HepG2 (cell line): ENCODE results near the gene RNF208. TPM values are rescaled to one million over a fixed set of nuclear protein-coding genes. Genes with fewer than 3 reads are reported as not detected.

ENCODE experiments used
- BORCS8-MEF2B ChIP-seq: sonication (generic); formaldehyde crosslinking; IDR thresholded peaks from 2 replicates; pipeline ENCODE4 v1.8.0; 2022; ENCODE audit warnings: mild to moderate bottlenecking, missing genetic modification reagents
- BRF2 ChIP-seq: sonication (generic); formaldehyde crosslinking; IDR thresholded peaks from 2 replicates; pipeline ENCODE4 v1.8.1; 2022; ENCODE audit warnings: mild to moderate bottlenecking, missing genetic modification reagents
- CEBPG ChIP-seq: IDR thresholded peaks from 2 replicates; pipeline ENCODE4 v1.6.1; 2016
- CHD4 ChIP-seq: fragments of 200-600 bp; sonication (generic); IDR thresholded peaks from 2 replicates; pipeline ENCODE4 v1.7.0; 2017; ENCODE audit warnings: mild to moderate bottlenecking, low read length, borderline replicate concordance
- FOXA3 ChIP-seq: IDR thresholded peaks from 2 replicates; pipeline ENCODE4 v1.6.1; 2016; ENCODE audit warnings: missing genetic modification reagents, missing compliant biosample characterization
- GABPB1 ChIP-seq: IDR thresholded peaks from 2 replicates; pipeline ENCODE4 v1.6.1; 2016; ENCODE audit warnings: mild to moderate bottlenecking, missing genetic modification reagents, moderate library complexity, missing compliant biosample characterization
- HNF4A ChIP-seq: sonication (generic); formaldehyde crosslinking; IDR thresholded peaks from 2 replicates; pipeline ENCODE4 v1.4.0; 2020; ENCODE audit warnings: missing genetic modification reagents
- IKZF5 ChIP-seq: IDR thresholded peaks from 2 replicates; pipeline ENCODE4 v1.6.1; 2018; ENCODE audit warnings: missing genetic modification reagents, mild to moderate bottlenecking, missing compliant biosample characterization
- KAT8 ChIP-seq: IDR thresholded peaks from 2 replicates; pipeline ENCODE4 v1.6.1; 2016; ENCODE audit warnings: missing genetic modification reagents, missing compliant biosample characterization
- ONECUT2 ChIP-seq: sonication (generic); formaldehyde crosslinking; IDR thresholded peaks from 2 replicates; pipeline ENCODE4 v1.4.0; 2020; ENCODE audit warnings: missing genetic modification reagents
- PBX2 ChIP-seq: IDR thresholded peaks from 2 replicates; pipeline ENCODE4 v1.6.1; 2016; ENCODE audit warnings: control low read depth
- PHF21A ChIP-seq: sonication (generic); formaldehyde crosslinking; IDR thresholded peaks from 2 replicates; pipeline ENCODE4 v1.5.0; 2020; ENCODE audit warnings: mild to moderate bottlenecking, missing genetic modification reagents
- RELA ChIP-seq: sonication (generic); formaldehyde crosslinking; IDR thresholded peaks from 2 replicates; pipeline ENCODE4 v1.4.0; 2020; ENCODE audit warnings: missing genetic modification reagents
- TAF1 ChIP-seq: sonication (generic); formaldehyde crosslinking; IDR thresholded peaks from 2 replicates; pipeline ENCODE4 v1.4.0; 2020; ENCODE audit warnings: missing genetic modification reagents
- ZBTB4 ChIP-seq: sonication (generic); formaldehyde crosslinking; IDR thresholded peaks from 2 replicates; pipeline ENCODE4 v1.4.0; 2020; ENCODE audit warnings: missing genetic modification reagents, mild to moderate bottlenecking, borderline replicate concordance
- ZNF230 ChIP-seq: sonication (generic); formaldehyde crosslinking; IDR thresholded peaks from 2 replicates; pipeline ENCODE4 v1.4.0; 2020; ENCODE audit warnings: mild to moderate bottlenecking, missing genetic modification reagents
- ZNF350 ChIP-seq: sonication (generic); formaldehyde crosslinking; IDR thresholded peaks from 2 replicates; pipeline ENCODE4 v1.4.0; 2020; ENCODE audit warnings: mild to moderate bottlenecking, low read depth, missing genetic modification reagents, borderline replicate concordance
- ZNF451 ChIP-seq: sonication (generic); formaldehyde crosslinking; IDR thresholded peaks from 2 replicates; pipeline ENCODE4 v1.5.0; 2020; ENCODE audit warnings: mild to moderate bottlenecking, missing genetic modification reagents
- ZNF850 ChIP-seq: sonication (generic); formaldehyde crosslinking; conservative IDR thresholded peaks from 2 replicates; pipeline ENCODE4 v1.9.0; 2021; ENCODE audit warnings: mild to moderate bottlenecking, missing genetic modification reagents
- polyA plus RNA-seq, 8 experiments: library from polyadenylated mRNA; depleted of rRNA in 3 of 8; stranded (reverse) in 7 of 8; unstranded in 1 of 8; fragments of >200 nt; fragmentation: Illumina TruSeq in 4 of 8; extraction: Trizol in 4 of 8; gene quantifications; 2 replicates each; pipeline versions ENCODE4 v1.2.1 to v1.2.3, GENCODE V29; 2011 to 2016; ENCODE audit warnings: low read depth in 4 of 8, missing spikeins in 1 of 8, mixed read lengths in 1 of 8; ENCODE audit not compliant: insufficient read depth in 1 of 8
- total RNA-seq, 5 experiments: library from RNA; depleted of rRNA; stranded (reverse); fragments of >200 nt; fragmentation: Illumina TruSeq; extraction: Trizol; gene quantifications; 2 replicates each; pipeline ENCODE4 v1.2.3, GENCODE V29; 2016; ENCODE audit warnings: low read depth in 1 of 5
- TF ChIP-seq, protein P1 (sequence below): sonication (generic); formaldehyde crosslinking; IDR thresholded peaks from 2 replicates; pipeline ENCODE4 v1.8.1; 2022; ENCODE audit warnings: low read depth, mild to moderate bottlenecking, missing genetic modification reagents

The RNF208 gene
- total and polyA plus RNA-seq, 2 of the 13 experiments (the other 11 are each of a cell fraction or from before 2014, with no cell fraction given), result 1.6 to 2.1 TPM

GRCh38 chr9:137200311-137201204, 21.5 kb downstream of the RNF208 start, which contains the start of gene TPRN (continued):
- peak; percentile 88; the same call in 1 of the 2 replicates for TF ChIP-seq ZBTB4 (CRISPR knock-in tag)
- TF ChIP-seq PHF21A (CRISPR knock-in tag), result peak; percentile 89
- TF ChIP-seq ONECUT2 (CRISPR knock-in tag), result no peak
- TF ChIP-seq ZNF451 (CRISPR knock-in tag), result peak; percentile 81
- TF ChIP-seq KAT8 (CRISPR knock-in tag), result peak; percentile 95
- peak; percentile 83; the same call in 1 of the 2 replicates for TF ChIP-seq BRF2 (CRISPR knock-in tag)
- TF ChIP-seq CEBPG (CRISPR knock-in tag), result peak; percentile 18; the same call in 1 of the 2 replicates
- TF ChIP-seq HNF4A, result peak; percentile 96
- TF ChIP-seq, protein P1, sequence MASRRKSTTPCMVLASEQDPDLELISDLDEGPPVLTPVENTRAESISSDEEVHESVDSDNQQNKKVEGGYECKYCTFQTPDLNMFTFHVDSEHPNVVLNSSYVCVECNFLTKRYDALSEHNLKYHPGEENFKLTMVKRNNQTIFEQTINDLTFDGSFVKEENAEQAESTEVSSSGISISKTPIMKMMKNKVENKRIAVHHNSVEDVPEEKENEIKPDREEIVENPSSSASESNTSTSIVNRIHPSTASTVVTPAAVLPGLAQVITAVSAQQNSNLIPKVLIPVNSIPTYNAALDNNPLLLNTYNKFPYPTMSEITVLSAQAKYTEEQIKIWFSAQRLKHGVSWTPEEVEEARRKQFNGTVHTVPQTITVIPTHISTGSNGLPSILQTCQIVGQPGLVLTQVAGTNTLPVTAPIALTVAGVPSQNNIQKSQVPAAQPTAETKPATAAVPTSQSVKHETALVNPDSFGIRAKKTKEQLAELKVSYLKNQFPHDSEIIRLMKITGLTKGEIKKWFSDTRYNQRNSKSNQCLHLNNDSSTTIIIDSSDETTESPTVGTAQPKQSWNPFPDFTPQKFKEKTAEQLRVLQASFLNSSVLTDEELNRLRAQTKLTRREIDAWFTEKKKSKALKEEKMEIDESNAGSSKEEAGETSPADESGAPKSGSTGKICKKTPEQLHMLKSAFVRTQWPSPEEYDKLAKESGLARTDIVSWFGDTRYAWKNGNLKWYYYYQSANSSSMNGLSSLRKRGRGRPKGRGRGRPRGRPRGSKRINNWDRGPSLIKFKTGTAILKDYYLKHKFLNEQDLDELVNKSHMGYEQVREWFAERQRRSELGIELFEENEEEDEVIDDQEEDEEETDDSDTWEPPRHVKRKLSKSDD (CRISPR knock-in tag), result peak; percentile 80; the same call in 1 of the 2 replicates
- TF ChIP-seq IKZF5, result peak; percentile 91
- TF ChIP-seq ZNF350 (CRISPR knock-in tag), result peak; percentile 80
- peak; percentile 94 for TF ChIP-seq GABPB1 (CRISPR knock-in tag)
- 0 out of 2 replicates have a peak, but pooled peaks have one; percentile 38 for TF ChIP-seq PBX2 (CRISPR knock-in tag)
- TF ChIP-seq ZNF850 (CRISPR knock-in tag), result no peak
- TF ChIP-seq CHD4, result no peak
- TF ChIP-seq TAF1 (CRISPR knock-in tag), result peak; percentile 89
- TF ChIP-seq RELA (CRISPR knock-in tag), result 0 out of 2 replicates have a peak, but pooled peaks have one; percentile 65
- TF ChIP-seq ZNF230 (CRISPR knock-in tag), result 0 out of 2 replicates have a peak, but pooled peaks have one; percentile 71
- peak; percentile 65 for TF ChIP-seq FOXA3 (CRISPR knock-in tag)
- no peak for TF ChIP-seq BORCS8-MEF2B
